ENCODE data around the gene CFD. TPM values are rescaled to one million over a fixed set of nuclear protein-coding genes. Genes with fewer than 3 reads are reported as not detected.
"Not testable (repeated sequence)": the region's sequence is repeated elsewhere in the genome, so short reads cannot be mapped to it uniquely, and the experiment has no call there.

CFD gene
- 3.6 and 6.1 TPM in 2 replicates for total RNA-seq (2014; rRNA removed; shearing (Covaris generic))

DNA sequence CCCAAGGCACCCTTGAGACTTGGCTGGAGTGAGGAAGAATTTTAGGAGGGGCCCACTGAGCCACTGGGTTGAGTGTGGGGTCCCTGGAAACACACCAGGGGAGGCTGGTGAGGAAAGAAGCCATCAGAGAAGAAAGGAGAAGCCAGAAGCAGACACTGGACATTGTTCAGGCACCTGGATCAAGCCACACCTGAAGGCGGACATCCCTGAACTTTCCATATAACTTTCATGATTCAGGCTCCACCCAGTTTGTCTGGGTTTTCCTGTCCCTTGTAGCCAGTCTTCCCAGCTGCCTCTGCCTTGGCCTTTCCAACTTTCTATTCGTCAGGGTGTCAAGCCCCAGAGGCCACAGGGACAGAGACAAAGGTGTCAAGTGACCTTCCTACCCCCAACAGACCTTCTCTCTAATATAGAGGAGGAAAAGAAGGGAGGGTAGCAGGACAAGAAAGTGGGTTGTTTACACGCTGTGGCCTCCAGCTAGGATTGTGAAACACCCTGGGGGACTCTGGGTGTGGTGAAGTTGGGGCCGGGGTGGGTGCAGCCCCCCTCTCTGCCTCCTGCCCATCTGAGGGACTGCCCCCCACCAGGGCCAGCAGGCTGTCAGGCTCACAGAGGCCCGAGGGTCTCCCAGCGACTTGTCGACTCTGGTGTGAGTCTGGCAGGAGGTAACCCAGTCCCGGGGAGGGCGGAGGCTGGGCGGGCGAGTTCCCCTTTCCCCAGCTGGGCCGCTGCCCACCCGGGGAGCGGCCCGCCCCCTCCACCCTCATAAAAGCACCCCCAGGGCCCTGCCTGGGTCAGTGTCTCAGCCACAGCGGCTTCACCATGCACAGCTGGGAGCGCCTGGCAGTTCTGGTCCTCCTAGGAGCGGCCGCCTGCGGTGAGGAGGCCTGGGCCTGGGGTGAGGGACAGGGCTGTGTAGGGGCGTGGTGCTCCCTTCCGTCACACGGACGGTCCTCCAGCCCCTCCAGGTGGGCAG lies at the start of gene CFD:
TSS of gene CFD (plus strand) at position 797 of the 976 bp plus-strand sequence. CDS start at position 823, 26 bp downstream.
- DNase-seq (ENCODE audit: low spot score): no peak
- in situ Hi-C loops (cut with HindIII; ENCODE audit: low sequenced_read_pairs): no loop called here

GRCh38 chr19:810077-810855 lies 49.2 kb upstream of the CFD start:
- in situ Hi-C loops (cut with HindIII; ENCODE audit: low sequenced_read_pairs): no loop called here
- no peak for DNase-seq (ENCODE audit: low spot score)

- DNase-seq (ENCODE audit: low spot score): no peak
- in situ Hi-C loops (cut with HindIII; ENCODE audit: low sequenced_read_pairs): no loop called here
Measured at GRCh38 chr19:810883-811489, 48.5 kb upstream of the CFD start.

DNA sequence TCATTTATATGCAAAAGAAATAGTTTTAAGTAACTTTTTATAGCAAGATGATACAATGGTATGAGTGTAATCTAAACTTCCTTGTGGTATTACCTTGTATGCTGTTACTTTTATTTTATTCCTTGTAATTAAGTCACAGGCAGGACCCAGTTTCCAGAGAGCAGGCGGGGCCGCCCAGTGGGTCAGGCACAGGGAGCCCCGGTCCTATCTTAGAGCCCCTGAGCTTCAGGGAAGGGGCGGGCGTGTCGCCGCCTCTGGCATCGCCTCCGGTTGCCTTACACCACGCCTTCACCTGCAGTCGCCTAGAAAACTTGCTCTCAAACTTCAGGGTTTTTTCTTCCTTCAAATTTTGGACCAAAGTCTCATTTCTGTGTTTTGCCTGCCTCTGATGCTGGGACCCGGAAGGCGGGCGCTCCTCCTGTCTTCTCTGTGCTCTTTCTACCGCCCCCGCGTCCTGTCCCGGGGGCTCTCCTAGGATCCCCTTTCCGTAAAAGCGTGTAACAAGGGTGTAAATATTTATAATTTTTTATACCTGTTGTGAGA lies 47.9 kb upstream of the CFD start:
- no peak for DNase-seq (ENCODE audit: low spot score)
- in situ Hi-C loops (cut with HindIII; ENCODE audit: low sequenced_read_pairs): no loop called here

DNA sequence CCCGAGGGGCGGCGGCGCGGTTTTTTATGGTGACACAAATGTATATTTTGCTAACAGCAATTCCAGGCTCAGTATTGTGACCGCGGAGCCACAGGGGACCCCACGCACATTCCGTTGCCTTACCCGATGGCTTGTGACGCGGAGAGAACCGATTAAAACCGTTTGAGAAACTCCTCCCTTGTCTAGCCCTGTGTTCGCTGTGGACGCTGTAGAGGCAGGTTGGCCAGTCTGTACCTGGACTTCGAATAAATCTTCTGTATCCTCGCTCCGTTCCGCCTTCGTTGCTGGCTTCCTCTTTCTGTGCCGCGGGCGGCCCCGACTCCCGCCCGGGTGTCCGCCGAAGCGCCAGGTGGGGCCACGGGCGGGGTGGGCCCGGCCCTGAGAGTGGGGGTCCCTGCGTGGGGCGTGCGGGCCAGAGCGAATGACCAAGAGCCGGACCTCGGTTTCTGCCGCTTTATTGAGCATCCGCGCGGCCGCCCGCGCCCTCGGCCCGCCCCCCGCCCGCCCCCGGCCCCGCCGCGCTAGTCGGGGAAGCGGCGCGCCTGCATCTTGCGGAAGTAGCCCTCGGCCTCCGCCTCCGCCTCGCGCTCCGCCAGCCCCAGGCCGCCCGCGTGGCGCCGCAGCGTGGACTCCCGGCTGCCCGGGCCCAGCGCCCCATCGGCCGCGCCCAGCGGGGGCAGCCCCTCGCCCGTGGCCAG lies 47.3 kb upstream of the CFD start:
- no peak for DNase-seq (ENCODE audit: low spot score)
- in situ Hi-C loops (cut with HindIII; ENCODE audit: low sequenced_read_pairs): no loop called here

- in situ Hi-C loops (cut with HindIII; ENCODE audit: low sequenced_read_pairs): no loop called here
- DNase-seq (ENCODE audit: low spot score): no peak
Measured at GRCh38 chr19:812747-813218, 46.7 kb upstream of the CFD start.

GRCh38 chr19:813219-814151 lies 46.0 kb upstream of the CFD start:
- in situ Hi-C loops (cut with HindIII; ENCODE audit: low sequenced_read_pairs): no loop called here
- no peak for DNase-seq (ENCODE audit: low spot score)

- in situ Hi-C loops (cut with HindIII; ENCODE audit: low sequenced_read_pairs): no loop called here
- no peak for DNase-seq (ENCODE audit: low spot score)
Measured at GRCh38 chr19:814152-815078, 45.0 kb upstream of the CFD start.

DNA sequence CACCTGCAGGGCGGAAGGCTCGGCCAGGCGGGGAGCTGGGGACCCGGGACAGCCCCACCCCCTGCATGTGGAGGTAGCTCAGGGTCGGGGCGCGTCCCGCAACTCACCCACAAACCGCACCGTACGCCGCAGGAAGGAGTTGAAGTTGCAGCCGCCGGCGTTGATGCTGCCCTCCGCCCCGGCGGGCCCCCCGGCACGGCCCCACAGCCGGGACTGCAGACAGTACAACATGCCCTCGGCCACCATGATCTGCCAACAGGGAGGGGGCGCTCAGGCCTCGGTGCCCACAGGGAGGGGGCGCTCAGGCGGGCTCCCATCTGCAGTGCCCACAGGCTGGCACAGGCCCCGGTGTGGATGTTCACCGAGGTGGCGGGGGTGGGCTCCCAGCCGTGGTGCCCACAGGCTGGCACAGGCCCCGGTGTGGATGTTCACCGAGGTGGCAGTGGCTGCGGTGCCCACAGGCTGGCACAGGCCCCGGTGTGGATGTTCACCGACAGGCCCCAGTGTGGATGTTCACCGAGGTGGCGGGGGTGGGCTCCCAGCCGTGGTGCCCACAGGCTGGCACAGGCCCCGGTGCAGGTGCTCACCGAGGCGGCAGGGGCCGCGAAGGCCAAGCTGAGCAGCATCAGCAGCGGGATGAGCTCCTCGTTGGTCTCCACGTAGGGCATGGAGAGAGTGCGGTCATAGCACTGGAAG lies 44.2 kb upstream of the CFD start:
- no peak for DNase-seq (ENCODE audit: low spot score)
- in situ Hi-C loops (cut with HindIII; ENCODE audit: low sequenced_read_pairs): no loop called here

- DNase-seq (ENCODE audit: low spot score): no peak
- in situ Hi-C loops (cut with HindIII; ENCODE audit: low sequenced_read_pairs): no loop called here
Measured at GRCh38 chr19:815775-816499, 43.5 kb upstream of the CFD start.

- in situ Hi-C loops (cut with HindIII; ENCODE audit: low sequenced_read_pairs): no loop called here
- DNase-seq (ENCODE audit: low spot score): no peak
Measured at GRCh38 chr19:816500-816857, 43.0 kb upstream of the CFD start.

DNA sequence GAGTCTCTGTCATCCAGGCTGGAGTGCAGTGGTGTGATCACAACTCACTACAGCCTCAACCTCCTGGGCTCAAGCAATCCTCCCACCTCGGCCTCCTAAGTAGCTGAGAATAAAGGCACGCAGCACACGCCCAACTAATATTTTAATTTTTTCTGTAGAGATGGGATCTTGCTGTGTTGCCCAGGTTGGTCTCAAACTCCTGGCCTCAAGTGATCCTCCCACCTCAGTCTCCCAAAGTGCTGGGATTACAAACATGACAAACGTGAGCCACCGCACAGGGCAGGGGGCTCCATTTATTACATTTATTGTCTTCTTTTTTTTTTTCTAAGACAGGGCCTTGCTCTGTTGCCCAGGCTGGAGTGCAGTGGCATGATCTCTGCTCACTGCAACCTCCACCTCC lies 39.3 kb upstream of the CFD start:
- in situ Hi-C loops (cut with HindIII; ENCODE audit: low sequenced_read_pairs); DNase-seq (ENCODE audit: low spot score): not testable (repeated sequence)

GRCh38 chr19:821231-821824 lies 38.1 kb upstream of the CFD start:
- no peak for DNase-seq (ENCODE audit: low spot score)
- in situ Hi-C loops (cut with HindIII; ENCODE audit: low sequenced_read_pairs): no loop called here

DNA sequence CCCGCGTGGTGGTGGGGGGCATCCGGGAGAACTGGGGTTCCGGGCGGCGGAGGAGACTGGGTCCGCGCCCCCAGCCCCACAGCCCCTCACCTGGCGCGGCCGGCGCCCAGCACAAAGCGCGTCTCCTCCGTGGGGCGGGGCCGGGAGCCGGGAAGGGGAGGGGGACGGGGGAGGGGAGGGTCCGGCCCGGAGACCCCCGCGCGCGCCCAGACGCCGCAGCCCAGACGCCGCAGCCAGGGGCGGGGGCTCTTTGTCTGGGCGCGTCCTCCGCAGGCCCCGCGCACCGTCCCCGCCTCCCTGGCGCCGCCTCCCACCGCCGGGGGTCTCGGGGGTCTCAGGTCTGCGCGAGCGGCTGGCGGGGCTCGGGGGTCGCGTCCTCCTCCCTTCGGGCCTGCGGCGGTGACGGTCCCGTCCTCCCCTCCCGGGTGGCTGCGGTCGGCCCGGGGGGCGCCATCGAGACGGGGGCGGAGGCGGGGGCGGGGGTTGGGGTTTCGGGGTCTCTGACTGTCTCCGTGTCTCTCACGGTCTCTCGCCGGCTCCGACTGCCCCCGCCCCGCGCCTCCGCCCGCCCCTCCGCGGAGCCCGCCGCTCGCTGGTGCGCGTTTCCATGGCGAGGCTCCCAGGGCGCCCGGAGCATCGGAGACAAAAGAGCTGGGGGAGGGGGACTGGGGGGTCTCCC lies 37.5 kb upstream of the CFD start, which contains the start of gene PLPPR3:
TSS of gene PLPPR3 (minus strand) at position 131 of the 679 bp plus-strand sequence. CDS start 396 bp downstream, outside the sequence.
- in situ Hi-C loops (cut with HindIII; ENCODE audit: low sequenced_read_pairs): no loop called here

More for the DNA sequence above, 37.5 kb upstream of the CFD start, which contains the start of gene PLPPR3:
- no peak for DNase-seq (ENCODE audit: low spot score)

Data from G401 (cell line).